Measurements from ENCODE around the gene ACOT6. TPM values are rescaled to one million over a fixed set of nuclear protein-coding genes. Genes with fewer than 3 reads are reported as not detected.
"Not testable (repeated sequence)": the region's sequence is repeated elsewhere in the genome, so short reads cannot be mapped to it uniquely, and the experiment has no call there.

ACOT6 gene
- total RNA-seq, 1 donor from 2014 or later: not detected

DNA sequence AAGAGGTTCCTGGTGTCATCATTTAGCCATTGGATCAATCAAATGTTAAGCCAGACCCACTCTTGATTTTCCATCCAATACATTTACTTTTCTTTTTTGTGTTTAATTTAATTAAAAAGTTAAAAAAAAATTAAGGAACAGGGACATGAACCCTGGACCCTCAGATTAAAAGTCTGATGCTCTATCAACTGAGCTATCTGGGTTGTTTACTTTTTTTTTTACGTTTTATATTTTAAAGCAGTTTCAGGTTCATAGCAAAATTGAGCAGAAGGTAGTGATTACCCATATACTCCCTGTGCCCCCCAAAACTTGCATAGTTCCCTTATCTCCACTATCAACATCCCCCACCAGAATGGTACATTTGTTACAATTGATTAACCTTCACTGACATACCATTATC, 23.6 kb upstream of the ACOT6 start:
- no peaks in the 10 kb centered on the region for H3K36me3 ChIP-seq
- no peak for DNase-seq (ENCODE audit: low spot score in 2 of 2)
- H3K9me3 ChIP-seq: no peaks in the 10 kb centered on the region
- no peak overlapping the region for H3K27ac ChIP-seq
- H3K4me1 ChIP-seq: no peaks in the 10 kb centered on the region
- TF ChIP-seq, protein P1, sequence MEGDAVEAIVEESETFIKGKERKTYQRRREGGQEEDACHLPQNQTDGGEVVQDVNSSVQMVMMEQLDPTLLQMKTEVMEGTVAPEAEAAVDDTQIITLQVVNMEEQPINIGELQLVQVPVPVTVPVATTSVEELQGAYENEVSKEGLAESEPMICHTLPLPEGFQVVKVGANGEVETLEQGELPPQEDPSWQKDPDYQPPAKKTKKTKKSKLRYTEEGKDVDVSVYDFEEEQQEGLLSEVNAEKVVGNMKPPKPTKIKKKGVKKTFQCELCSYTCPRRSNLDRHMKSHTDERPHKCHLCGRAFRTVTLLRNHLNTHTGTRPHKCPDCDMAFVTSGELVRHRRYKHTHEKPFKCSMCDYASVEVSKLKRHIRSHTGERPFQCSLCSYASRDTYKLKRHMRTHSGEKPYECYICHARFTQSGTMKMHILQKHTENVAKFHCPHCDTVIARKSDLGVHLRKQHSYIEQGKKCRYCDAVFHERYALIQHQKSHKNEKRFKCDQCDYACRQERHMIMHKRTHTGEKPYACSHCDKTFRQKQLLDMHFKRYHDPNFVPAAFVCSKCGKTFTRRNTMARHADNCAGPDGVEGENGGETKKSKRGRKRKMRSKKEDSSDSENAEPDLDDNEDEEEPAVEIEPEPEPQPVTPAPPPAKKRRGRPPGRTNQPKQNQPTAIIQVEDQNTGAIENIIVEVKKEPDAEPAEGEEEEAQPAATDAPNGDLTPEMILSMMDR (IDR thresholded peaks at IDR 0.05): no peak
- intact Hi-C loops (cut with DNase I): no loop called here
- H3K27me3 ChIP-seq: no peaks in the 10 kb centered on the region
- H3K4me3 ChIP-seq: no peak overlapping the region

DNA sequence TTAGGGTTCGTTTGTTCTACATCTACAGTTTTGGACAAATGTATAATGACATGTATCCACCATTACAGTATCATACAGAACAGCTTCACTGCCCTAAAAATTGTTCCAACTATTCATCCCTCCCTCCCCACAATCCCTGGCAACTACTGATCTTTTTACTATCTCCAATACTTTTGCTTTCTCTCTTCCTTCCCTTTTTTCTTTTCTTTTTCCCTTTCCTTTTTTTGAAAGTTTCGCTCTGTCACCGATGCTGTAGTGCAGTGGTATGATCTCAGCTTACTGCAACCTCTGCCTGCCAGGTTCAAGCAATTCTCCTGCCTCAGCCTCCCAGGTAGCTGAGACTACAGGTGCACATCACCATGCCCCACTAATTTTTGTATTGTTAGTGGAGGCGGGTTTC, 23.2 kb upstream of the ACOT6 start:
- Histone ChIP-seq H3K4me1 (no peaks in the 10 kb centered on the region), H3K4me3 (no peak overlapping the region), H3K27ac (no peak overlapping the region), H3K36me3 (no peaks in the 10 kb centered on the region), H3K27me3 (no peaks in the 10 kb centered on the region), H3K9me3 (no peaks in the 10 kb centered on the region)
- DNase-seq (ENCODE audit: low spot score in 2 of 2): no peak
- TF ChIP-seq, protein P1 (IDR thresholded peaks at IDR 0.05): no peak
- intact Hi-C loops (cut with DNase I): no loop called here

DNA sequence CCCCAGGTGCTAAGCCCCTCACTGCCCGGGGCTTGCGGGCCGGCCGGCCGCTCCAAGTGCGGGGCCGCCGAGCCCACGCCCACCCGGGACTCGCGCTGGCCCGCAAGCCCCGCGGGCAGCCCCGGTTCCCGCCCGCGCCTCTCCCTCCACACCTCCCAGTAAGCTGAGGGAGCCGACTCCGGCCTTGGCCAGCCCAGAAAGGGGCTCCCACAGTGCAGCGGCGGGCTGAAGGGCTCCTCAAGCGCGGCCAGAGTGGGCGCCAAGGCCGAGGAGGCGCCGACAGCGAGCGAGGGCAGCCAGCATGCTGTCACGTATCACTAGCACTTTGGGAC, 21.7 kb upstream of the ACOT6 start:
- H3K27ac ChIP-seq; H3K4me1 ChIP-seq; DNase-seq (ENCODE audit: low spot score in 2 of 2); H3K4me3 ChIP-seq; H3K36me3 ChIP-seq; intact Hi-C loops (cut with DNase I); H3K9me3 ChIP-seq; H3K27me3 ChIP-seq: not testable (repeated sequence)

DNA sequence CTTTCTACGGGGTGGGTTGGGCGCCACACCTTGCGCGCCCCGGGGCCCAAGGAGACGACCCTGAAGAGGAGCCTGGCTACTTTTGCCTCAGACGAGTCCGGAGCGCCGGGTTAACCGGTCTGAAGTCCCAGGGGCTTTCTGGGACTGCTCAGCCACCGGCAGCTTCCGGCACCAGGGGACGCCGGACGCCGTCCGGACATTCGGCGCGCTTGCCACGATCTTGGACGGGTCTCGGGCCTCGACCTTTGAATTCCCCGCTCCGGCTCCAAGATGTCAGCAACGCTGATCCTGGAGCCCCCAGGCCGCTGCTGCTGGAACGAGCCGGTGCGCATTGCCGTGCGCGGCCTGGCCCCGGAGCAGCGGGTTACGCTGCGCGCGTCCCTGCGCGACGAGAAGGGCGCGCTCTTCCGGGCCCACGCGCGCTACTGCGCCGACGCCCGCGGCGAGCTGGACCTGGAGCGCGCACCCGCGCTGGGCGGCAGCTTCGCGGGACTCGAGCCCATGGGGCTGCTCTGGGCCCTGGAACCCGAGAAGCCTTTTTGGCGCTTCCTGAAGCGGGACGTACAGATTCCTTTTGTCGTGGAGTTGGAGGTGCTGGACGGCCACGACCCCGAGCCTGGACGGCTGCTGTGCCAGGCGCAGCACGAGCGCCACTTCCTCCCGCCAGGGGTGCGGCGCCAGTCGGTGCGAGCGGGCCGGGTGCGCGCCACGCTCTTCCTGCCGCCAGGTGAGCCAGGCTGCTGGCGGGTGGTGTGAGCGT, 20.4 kb upstream of the ACOT6 start, which contains the start of gene ACOT4:
Gene ACOT4, plus strand, starts transcription at position 184 of the 760 bp plus-strand sequence. Its CDS starts 87 bp downstream, at position 271.
- Histone ChIP-seq H3K27ac (no peak within 1 kb of the TSS), H3K4me3 (peak within 1 kb of the TSS; percentile 66 to 81), H3K4me1 (no peaks in the 10 kb centered on the region), H3K36me3 (no peaks in the 10 kb centered on the region), H3K27me3 (no peaks in the 10 kb centered on the region), H3K9me3 (no peaks in the 10 kb centered on the region)
- intact Hi-C loops (cut with DNase I): no loop called here
- no peak for DNase-seq (ENCODE audit: low spot score in 2 of 2)
- TF ChIP-seq, protein P1 (IDR thresholded peaks at IDR 0.05): no peak

DNA sequence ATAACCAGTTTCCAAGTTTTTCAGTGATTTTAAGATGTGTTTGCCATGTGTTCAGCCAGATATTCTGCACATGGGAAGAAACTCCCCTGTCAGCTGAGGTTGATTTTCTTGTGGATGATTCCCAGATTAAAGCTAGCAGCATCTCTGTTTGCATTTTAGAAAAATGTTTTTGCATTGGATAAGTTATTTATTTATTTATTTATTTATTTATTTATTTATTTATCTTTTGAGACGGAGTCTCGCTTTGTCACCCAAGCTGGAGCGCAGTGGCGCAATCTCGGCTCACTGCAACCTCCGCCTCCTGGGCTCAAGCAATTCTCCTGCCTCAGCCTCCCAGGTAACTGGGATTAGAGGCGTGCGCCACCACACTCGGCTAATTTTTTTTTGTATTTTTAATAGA, 17.8 kb upstream of the ACOT6 start:
- Histone ChIP-seq H3K4me3 (no peak overlapping the region), H3K27ac (no peak overlapping the region), H3K36me3 (no peaks in the 10 kb centered on the region), H3K9me3 (no peaks in the 10 kb centered on the region), H3K4me1 (no peaks in the 10 kb centered on the region), H3K27me3 (no peaks in the 10 kb centered on the region)
- intact Hi-C loops (cut with DNase I): no loop called here
- no peak for DNase-seq (ENCODE audit: low spot score in 2 of 2)
- TF ChIP-seq, protein P1 (IDR thresholded peaks at IDR 0.05): no peak

DNA sequence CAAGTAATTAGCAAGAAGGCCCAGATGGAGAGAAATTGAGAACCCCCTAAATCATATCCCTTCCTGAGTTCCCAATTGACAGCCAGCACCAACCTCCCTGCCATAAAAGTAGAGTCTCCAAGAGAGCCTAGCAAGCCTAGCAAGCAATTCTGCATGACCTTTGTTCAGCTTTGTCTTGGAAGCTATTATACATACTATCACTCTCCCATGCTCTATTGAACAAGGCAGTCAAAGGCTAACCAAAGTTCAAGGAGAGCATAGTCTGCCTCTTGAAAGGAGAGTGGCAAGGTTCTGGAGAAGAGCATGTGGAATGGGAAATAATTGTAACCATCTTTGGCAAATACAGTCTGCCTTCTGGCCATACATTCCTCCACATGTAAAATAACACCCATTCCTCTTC, 12.8 kb upstream of the ACOT6 start:
- Histone ChIP-seq H3K9me3 (no peaks in the 10 kb centered on the region), H3K4me1 (no peaks in the 10 kb centered on the region), H3K27ac (no peak overlapping the region), H3K27me3 (no peaks in the 10 kb centered on the region), H3K4me3 (no peak overlapping the region), H3K36me3 (no peaks in the 10 kb centered on the region)
- intact Hi-C loops (cut with DNase I): no loop called here
- no peak for DNase-seq (ENCODE audit: low spot score in 2 of 2)
- TF ChIP-seq, protein P1 (IDR thresholded peaks at IDR 0.05): no peak
